Measurements from ENCODE around the gene UTP18.

UTP18 gene

GRCh38 chr17:51341457-51341856 is 81.1 kb downstream of the UTP18 start:
- Histone ChIP-seq H3K4me3 (ENCODE audit: low read depth in 1 of 2, low read length in 2 of 2) (no peak overlapping the region), H3K27me3 (ENCODE audit: control insufficient read depth in 1 of 2, insufficient read depth in 2 of 2, low read length in 2 of 2) (no peaks in the 10 kb centered on the region), H3K36me3 (ENCODE audit: insufficient read depth, low read length) (no peaks in the 10 kb centered on the region), H3K4me1 (ENCODE audit: insufficient read depth, low read length) (no peaks in the 10 kb centered on the region), H3K9me3 (ENCODE audit: low read length) (no peaks in the 10 kb centered on the region), H3K9ac (ENCODE audit: low read length) (no peak overlapping the region), H3K27ac (ENCODE audit: low read depth, low read length) (no peak overlapping the region)

- Histone ChIP-seq H3K9ac (ENCODE audit: low read length) (no peak overlapping the region), H3K27me3 (ENCODE audit: control insufficient read depth in 1 of 2, insufficient read depth in 2 of 2, low read length in 2 of 2) (no peaks in the 10 kb centered on the region), H3K4me1 (ENCODE audit: insufficient read depth, low read length) (no peaks in the 10 kb centered on the region), H3K36me3 (ENCODE audit: insufficient read depth, low read length) (no peaks in the 10 kb centered on the region), H3K4me3 (ENCODE audit: low read depth in 1 of 2, low read length in 2 of 2) (no peak overlapping the region), H3K27ac (ENCODE audit: low read depth, low read length) (no peak overlapping the region), H3K9me3 (ENCODE audit: low read length) (no peaks in the 10 kb centered on the region)
Observed at GRCh38 chr17:51342257-51342656, 81.9 kb downstream of the UTP18 start.

GRCh38 chr17:51344532-51344931 is 84.2 kb downstream of the UTP18 start:
- H3K27ac ChIP-seq (ENCODE audit: low read depth, low read length): no peak overlapping the region
- no peaks in the 10 kb centered on the region for H3K27me3 ChIP-seq (ENCODE audit: control insufficient read depth in 1 of 2, insufficient read depth in 2 of 2, low read length in 2 of 2)
- no peaks in the 10 kb centered on the region for H3K9me3 ChIP-seq (ENCODE audit: low read length)

GRCh38 chr17:51346218-51346982 is 86.1 kb downstream of the UTP18 start:
- no peak overlapping the region for H3K4me3 ChIP-seq (ENCODE audit: low read depth in 1 of 2, low read length in 2 of 2)
- no peaks in the 10 kb centered on the region for H3K9me3 ChIP-seq (ENCODE audit: low read length)
- H3K4me1 ChIP-seq (ENCODE audit: insufficient read depth, low read length): no peaks in the 10 kb centered on the region
- no peak overlapping the region for H3K27ac ChIP-seq (ENCODE audit: low read depth, low read length)
- no peak overlapping the region for H3K9ac ChIP-seq (ENCODE audit: low read length)
- H3K36me3 ChIP-seq (ENCODE audit: insufficient read depth, low read length): no peaks in the 10 kb centered on the region
- H3K27me3 ChIP-seq (ENCODE audit: control insufficient read depth in 1 of 2, insufficient read depth in 2 of 2, low read length in 2 of 2): no peaks in the 10 kb centered on the region

More at GRCh38 chr17:51344532-51344931, 84.2 kb downstream of the UTP18 start:
- H3K9ac ChIP-seq (ENCODE audit: low read length): no peak overlapping the region
- H3K36me3 ChIP-seq (ENCODE audit: insufficient read depth, low read length): no peaks in the 10 kb centered on the region
- no peak overlapping the region for H3K4me3 ChIP-seq (ENCODE audit: low read depth in 1 of 2, low read length in 2 of 2)
- no peaks in the 10 kb centered on the region for H3K4me1 ChIP-seq (ENCODE audit: insufficient read depth, low read length)
